ENCODE results near the gene UBXN4.

- TF ChIP-seq ZNF274 (IDR thresholded peaks at IDR 0.05; ENCODE audit: low read depth, low read length): no peak
- TF ChIP-seq SUZ12 (IDR thresholded peaks at IDR 0.05; ENCODE audit: extremely low read depth, insufficient read depth, insufficient read length): no peak
Observed at GRCh38 chr2:135708159-135708558, 33.5 kb upstream of the UBXN4 start.

Measured in NT2/D1 (cell line).